Stimulated activated naive CD4-positive, alpha-beta T cell treated with Interleukin-2 at 50 U/mL for 16 hours (primary cell): ENCODE results near the gene MTHFS.

Experiments used
- DNase-seq: peaks from one replicate; lab custom pipeline; 2025; lab: John Stamatoyannopoulos, UW

Gene MTHFS

GRCh38 chr15:79815468-79815867, 81.3 kb downstream of the MTHFS start:
- DNase-seq: no peak

- no peak for DNase-seq
These were observed 84.3 kb downstream of the MTHFS start for GRCh38 chr15:79812541-79812940.

- DNase-seq: no peak
These were observed 85.1 kb downstream of the MTHFS start for GRCh38 chr15:79811406-79812405.

GRCh38 chr15:79804838-79805237, 92.0 kb downstream of the MTHFS start:
- no peak for DNase-seq

GRCh38 chr15:79798311-79798710, 98.5 kb downstream of the MTHFS start:
- DNase-seq: no peak
